ENCODE results near the gene FOSB. TPM values are rescaled to one million over a fixed set of nuclear protein-coding genes. Genes with fewer than 3 reads are reported as not detected.

The FOSB gene
- total RNA-seq, 2 donors from 2014 or later: 2.5 to 6.4 TPM

DNA sequence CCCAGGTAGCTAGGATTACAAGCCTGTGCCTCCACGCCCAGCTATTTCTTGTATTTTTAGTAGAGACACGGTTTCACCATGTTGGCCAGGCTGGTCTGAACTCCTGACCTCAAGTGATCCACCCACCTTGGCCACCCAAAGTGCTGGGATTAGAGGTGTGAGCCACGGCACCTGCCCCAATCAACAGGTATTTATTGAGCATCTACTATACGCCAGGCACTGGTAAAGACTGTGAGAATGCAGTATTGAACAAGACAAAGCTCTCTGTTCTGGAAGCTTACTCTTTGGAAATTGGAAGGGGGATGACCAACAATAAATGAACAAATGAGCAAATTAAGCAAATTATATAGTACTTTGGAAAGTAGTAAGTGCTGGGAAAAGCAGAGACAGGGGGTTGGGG, 22.7 kb upstream of the FOSB start:
- Histone ChIP-seq H3K4me3 (no peak overlapping the region), H3K36me3 (no peaks in the 10 kb centered on the region), H3K27ac (peak overlapping the region in 1 of 2 donors; percentile 93), H3K4me1 (replicated peaks) (no peaks in the 10 kb centered on the region), H3K9me3 (no peaks in the 10 kb centered on the region), H3K27me3 (replicated peaks; ENCODE audit: insufficient read depth) (no peaks in the 10 kb centered on the region)
- intact Hi-C loops (cut with DNase I): no loop called here
- WGBS: 91% methylated on average over 4 of the region's 4 CpGs
- no peak for TF ChIP-seq POLR2A (IDR thresholded peaks at IDR 0.05)
- no peak for TF ChIP-seq POLR2AphosphoS5 (IDR thresholded peaks at IDR 0.05)
- TF ChIP-seq, protein P1, sequence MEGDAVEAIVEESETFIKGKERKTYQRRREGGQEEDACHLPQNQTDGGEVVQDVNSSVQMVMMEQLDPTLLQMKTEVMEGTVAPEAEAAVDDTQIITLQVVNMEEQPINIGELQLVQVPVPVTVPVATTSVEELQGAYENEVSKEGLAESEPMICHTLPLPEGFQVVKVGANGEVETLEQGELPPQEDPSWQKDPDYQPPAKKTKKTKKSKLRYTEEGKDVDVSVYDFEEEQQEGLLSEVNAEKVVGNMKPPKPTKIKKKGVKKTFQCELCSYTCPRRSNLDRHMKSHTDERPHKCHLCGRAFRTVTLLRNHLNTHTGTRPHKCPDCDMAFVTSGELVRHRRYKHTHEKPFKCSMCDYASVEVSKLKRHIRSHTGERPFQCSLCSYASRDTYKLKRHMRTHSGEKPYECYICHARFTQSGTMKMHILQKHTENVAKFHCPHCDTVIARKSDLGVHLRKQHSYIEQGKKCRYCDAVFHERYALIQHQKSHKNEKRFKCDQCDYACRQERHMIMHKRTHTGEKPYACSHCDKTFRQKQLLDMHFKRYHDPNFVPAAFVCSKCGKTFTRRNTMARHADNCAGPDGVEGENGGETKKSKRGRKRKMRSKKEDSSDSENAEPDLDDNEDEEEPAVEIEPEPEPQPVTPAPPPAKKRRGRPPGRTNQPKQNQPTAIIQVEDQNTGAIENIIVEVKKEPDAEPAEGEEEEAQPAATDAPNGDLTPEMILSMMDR (IDR thresholded peaks at IDR 0.05): no peak
- DNase-seq (ENCODE audit: low spot score): no peak

DNA sequence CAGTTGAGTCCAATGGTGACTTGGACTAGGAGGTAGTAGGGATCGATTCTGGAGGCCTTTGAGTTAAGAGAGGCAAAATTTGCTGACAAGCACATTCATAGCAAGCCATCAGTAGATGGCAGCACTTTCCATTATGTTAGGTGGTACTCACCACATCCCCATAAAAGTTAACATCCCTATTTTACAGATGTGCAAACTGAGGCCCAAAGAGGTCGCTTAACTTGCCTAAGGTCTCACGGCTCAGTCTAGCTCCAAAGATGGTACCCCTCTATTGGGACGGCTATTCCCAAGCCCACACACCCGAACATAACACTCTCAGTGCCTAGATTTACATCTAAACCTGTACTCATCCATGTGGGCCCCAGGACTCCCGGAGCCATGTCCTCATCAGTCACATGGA, 21.5 kb upstream of the FOSB start:
- H3K27ac ChIP-seq: peak overlapping the region; percentile 32 to 64
- DNase-seq (ENCODE audit: low spot score): no peak
- no peaks in the 10 kb centered on the region for H3K9me3 ChIP-seq
- intact Hi-C loops (cut with DNase I): no loop called here
- H3K4me3 ChIP-seq: no peak overlapping the region
- H3K4me1 ChIP-seq (replicated peaks): no peaks in the 10 kb centered on the region
- H3K36me3 ChIP-seq: no peaks in the 10 kb centered on the region
- H3K27me3 ChIP-seq (replicated peaks; ENCODE audit: insufficient read depth): no peaks in the 10 kb centered on the region
- no peak for TF ChIP-seq POLR2A (IDR thresholded peaks at IDR 0.05)
- TF ChIP-seq, protein P1 (IDR thresholded peaks at IDR 0.05): peak in 2 of 4 experiments; percentile 24
- 76% methylated on average over 6 of the region's 6 CpGs for WGBS

DNA sequence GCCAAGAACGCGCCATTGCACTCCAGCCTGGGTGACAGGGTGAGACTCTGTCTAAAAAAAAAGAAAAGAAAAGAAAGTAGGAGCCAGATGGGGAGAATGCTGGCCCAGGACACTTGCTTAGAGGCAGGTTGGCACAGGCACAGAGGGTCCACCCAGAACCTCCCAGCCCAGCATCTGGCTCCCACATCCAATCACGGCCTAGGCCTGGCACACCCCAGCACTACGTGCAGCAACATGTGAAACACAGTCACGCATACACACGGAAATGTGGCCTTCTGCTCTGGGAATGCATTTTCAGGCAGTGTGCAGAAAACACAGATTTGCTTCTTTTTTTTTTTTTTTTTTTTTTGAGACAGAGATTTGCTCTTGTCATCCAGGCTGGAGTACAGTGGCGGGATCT, 20.9 kb upstream of the FOSB start:
- peak overlapping the region; percentile 32 to 64 for H3K27ac ChIP-seq
- intact Hi-C loops (cut with DNase I): no loop called here
- H3K36me3 ChIP-seq: no peaks in the 10 kb centered on the region
- H3K4me1 ChIP-seq (replicated peaks): no peaks in the 10 kb centered on the region
- H3K4me3 ChIP-seq: no peak overlapping the region
- H3K9me3 ChIP-seq: no peaks in the 10 kb centered on the region
- peak; percentile 79 for DNase-seq (ENCODE audit: low spot score)
- 36% methylated on average over 7 of the region's 7 CpGs for WGBS
- TF ChIP-seq POLR2A (IDR thresholded peaks at IDR 0.05) (peak; percentile 62), POLR2AphosphoS5 (IDR thresholded peaks at IDR 0.05) (peak; percentile 84)
- TF ChIP-seq, protein P1 (IDR thresholded peaks at IDR 0.05): no peak
- no peaks in the 10 kb centered on the region for H3K27me3 ChIP-seq (replicated peaks; ENCODE audit: insufficient read depth)

DNA sequence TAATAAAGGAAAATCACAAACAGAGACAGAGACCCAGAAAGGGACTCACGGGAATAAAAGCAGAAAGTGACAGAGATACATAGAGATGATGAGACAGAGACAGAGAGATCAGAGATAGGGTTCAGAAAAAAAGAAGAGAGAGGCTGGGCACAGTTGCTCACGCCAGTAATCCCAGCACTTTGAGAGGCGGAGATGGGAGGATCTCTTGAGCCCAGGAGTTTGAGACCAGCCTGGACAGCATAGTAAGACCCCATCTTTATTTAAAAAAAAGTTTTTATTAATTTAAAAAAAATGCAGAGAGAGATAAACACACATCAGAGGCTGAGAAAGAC, 19.4 kb upstream of the FOSB start:
- Histone ChIP-seq H3K4me1 (replicated peaks) (no peaks in the 10 kb centered on the region), H3K27ac (no peak overlapping the region), H3K9me3 (no peaks in the 10 kb centered on the region), H3K27me3 (replicated peaks; ENCODE audit: insufficient read depth) (no peaks in the 10 kb centered on the region), H3K4me3 (no peak overlapping the region), H3K36me3 (no peaks in the 10 kb centered on the region)
- intact Hi-C loops (cut with DNase I): no loop called here
- DNase-seq (ENCODE audit: low spot score): no peak
- TF ChIP-seq POLR2AphosphoS5 (IDR thresholded peaks at IDR 0.05): no peak
- WGBS: 85% methylated on average over 3 of the region's 3 CpGs

DNA sequence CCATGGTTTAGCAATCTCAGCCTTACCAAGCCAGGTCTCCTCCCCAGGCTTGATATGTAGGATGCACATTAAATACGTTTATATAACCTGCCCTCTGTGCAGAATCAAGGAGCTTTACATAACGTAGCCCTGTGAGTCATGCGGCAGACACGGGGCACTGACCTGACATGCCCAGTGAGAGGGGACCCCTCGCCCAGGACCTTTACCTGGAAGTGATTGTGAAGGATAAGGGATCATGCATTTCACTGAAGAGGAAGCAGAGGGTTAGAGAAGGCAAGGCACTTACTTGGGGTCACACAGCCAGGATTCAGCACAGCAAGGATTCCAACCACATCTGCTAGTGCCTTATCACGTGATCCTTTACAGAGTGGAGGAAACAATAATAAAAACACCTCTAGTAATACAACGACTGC, 18.9 kb upstream of the FOSB start:
- H3K36me3 ChIP-seq: no peaks in the 10 kb centered on the region
- no peaks in the 10 kb centered on the region for H3K4me1 ChIP-seq (replicated peaks)
- no peak for DNase-seq (ENCODE audit: low spot score)
- H3K27ac ChIP-seq: no peak overlapping the region
- H3K9me3 ChIP-seq: no peaks in the 10 kb centered on the region
- intact Hi-C loops (cut with DNase I): no loop called here
- no peaks in the 10 kb centered on the region for H3K27me3 ChIP-seq (replicated peaks; ENCODE audit: insufficient read depth)
- 45% methylated on average over 7 of the region's 7 CpGs for WGBS
- H3K4me3 ChIP-seq: no peak overlapping the region
- peak; percentile 10 for TF ChIP-seq POLR2AphosphoS5 (IDR thresholded peaks at IDR 0.05)
- TF ChIP-seq, protein P1 (IDR thresholded peaks at IDR 0.05): no peak

Data from prostate gland (tissue), 2 donors.